NCI-H1092 (cell line): Measurements from ENCODE around the gene MCM5.
"Not testable (repeated sequence)": the region's sequence is repeated elsewhere in the genome, so short reads cannot be mapped to it uniquely, and the experiment has no call there.

Experiments used
- DNase-seq: peaks from one replicate; lab custom pipeline; 2025; lab: John Stamatoyannopoulos, UW

The MCM5 gene

DNA sequence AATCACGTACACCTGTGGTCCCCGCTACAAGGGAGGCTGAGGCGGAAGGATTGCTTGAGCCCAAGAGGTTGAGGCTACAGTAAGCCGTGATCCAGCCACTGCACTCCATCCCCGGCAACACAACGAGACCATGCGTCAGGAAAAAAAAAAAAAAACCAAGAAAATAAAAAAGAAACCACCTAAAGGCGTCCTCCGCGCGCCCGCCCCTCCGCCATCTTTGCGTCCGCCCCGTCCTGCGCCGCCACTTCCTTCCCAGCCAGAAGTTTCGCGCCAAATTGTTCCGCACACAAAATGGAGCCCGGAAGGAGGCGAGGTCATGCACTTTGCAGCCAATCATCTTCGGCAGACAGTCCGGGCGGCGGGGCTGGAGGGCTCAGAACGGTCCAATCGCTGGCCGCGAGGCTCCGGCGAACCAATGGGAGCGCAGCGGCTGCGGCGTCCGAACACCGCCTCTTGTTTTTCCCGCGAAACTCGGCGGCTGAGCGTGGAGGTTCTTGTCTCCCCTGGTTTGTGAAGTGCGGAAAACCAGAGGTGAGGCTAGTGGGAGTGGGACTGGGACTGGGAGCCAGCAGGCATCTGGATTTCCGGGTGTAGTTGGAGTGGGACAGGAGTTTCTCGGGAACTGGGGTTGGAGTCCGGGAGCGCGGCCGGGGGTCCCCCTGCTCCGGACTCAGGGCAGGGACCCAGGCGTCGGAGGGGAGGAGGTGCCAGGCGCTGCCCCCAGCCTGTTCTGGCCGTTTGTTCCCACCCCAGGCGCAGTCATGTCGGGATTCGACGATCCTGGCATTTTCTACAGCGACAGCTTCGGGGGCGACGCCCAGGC, at the start of gene MCM5:
MCM5 (plus strand) TSS at position 463 of the 823 bp plus-strand sequence; CDS start at position 762, 299 bp downstream.
- DNase-seq: peak; percentile 97

DNA sequence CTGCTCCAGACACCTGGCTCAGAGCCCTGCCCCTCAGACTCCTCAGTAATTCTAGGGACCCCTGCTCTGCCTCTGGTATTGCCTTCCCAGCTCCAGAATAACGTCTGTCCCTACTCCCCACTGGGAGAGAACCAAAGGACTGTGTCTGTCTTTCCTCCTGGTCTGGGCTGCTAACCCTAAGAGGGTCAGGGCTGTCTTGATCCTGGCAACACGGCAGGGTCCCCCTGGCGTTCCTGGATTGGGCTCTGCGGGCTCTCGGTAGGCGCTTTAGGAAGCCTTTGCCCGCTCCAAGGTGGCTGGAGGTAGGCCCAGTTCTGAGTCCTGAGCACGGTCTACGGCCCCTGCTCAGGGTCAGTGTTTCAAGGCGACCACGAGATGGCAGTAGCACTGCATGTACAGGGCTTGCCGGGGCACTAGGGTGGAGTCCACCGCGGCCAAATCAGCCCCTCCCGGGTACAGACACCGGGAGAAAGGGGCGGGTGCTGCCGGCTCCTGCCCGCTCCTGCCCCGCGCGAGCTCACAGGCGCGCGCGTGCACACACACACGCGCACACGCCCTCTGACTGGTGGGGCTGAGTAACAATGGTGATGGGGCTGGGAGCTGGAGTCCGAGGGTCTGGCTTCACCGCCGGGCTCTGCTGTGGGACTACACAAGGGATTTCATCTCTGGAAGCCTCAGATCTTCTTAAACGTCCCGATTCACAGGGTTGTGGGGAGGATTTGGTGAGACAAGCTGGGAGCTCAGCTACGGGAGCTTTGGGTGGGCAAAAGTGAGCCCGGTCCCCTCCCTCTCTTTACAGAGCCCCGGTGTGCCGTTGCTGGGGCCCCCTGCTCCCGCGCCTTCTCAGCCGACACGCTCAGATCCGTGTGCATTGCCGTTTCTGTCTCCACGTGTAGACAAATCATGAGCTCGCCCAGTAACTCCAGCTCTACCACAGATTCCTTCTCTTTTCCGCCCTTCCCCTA, 49.1 kb upstream of the MCM5 start:
- DNase-seq: peak; percentile 80

DNA sequence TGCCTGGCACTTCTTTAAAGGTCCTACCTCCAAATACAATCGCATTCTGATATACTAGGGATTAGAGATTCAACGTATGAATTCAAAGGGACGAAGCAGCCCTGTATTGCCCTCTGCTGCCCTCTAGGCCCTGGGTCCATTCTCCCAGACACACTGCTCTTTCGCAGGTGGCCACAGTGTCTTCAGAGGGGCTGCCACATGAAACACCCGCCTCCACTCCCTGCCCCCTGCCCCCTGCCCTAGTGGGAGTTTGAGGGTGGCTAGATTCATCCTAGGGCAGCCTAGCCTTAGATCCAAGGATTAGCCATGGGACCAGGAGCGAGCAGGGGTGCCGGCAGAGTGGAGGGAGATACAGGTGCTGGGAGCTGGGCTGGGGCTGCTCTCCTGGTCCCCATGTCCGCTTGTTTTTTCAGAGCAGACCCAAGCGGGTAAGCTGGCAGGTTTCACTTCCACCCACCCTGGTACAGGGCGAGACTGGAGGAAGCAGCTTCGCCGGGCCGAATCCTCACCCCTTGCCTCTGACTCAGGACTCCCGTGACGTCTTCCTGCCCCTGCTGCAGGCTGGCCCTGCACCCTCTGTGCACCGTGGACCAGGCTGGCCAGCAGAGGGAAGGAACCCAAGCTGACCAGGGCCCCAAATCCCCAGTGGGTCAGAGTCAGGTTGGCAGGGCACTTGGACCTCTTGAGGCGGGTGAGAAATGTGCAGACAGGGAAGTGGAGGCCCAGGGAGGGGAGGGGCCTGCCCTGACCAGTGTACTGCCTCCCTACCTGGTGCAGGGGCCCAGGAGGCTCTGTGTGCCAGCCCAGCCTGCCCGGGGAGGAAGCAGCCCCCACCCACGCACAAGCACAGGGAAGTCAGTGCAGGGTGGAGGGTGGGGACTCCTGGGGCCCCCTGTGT, 47.5 kb upstream of the MCM5 start:
- DNase-seq: no peak

DNA sequence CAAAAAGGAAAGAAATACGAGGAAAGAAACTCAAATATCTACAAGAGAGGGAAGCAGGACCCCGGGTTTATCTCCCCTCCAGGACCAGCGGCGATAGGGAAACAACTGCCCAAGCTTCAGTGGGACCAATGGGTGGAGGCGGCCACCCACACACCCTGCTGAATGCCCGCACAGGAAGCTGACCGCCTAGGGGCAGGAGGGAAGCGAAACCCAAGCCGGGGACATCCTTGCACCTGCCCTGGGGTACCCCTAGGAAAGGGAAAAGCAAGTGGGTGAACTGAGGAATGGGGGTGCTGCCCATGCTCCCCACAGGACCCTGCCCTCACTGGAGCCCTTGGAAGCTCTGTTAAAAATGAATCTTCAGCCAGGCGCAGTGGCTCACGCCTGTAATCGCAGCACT, 46.6 kb upstream of the MCM5 start:
- no peak for DNase-seq

DNA sequence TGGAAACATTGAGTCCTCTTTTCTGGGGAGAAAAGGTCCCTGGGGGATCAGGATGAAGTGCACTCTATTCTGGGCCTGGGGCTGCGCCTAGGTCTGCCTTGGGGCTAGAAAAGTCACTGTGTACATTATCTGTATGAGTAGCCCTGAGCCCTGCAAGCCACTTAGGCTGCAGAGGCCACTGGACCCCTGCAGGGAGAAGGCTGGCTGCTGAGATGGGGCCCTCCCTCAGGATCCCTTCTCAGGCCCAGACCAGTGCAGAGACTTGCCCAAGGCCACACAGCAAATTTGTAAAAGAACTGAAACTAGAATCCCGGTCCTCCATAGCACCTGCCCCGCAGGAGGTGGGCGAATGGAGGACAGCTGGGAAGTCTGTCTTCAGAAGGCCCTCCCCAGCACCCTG, 45.9 kb upstream of the MCM5 start:
- DNase-seq: no peak

DNA sequence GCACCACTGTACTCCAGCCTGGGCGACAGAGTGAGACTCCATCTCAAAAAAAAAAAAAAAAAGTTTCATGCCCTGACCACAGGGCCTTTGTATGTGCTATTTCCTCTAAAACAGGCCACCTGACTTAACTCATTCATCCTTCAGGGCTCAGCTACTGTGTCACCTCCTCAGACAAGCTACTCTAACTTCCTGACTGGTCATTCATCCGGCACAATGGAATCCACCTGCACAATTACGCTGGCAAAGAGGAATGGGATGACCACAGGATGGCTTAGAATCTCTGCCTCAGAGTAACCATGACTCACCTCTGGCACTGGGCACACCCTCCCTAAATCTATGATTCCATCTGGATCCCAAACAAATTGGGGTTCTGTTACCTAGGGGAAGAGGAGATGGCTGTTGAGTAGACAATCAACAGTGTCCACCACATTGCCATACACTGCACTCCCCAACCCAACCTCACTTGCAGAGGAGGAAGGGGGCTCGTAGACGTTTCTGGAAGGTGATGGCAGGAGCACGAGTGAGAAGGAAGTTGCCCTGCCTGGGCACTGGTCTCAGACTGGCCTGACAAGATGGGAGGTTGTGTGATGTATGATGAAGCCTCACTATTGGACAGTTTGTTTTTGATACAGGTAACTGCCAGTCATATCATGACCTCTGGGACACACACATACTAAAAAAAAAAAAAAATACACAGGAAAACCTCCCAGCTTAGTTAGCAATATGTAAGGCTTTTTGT, 41.9 kb upstream of the MCM5 start:
- no peak for DNase-seq

DNA sequence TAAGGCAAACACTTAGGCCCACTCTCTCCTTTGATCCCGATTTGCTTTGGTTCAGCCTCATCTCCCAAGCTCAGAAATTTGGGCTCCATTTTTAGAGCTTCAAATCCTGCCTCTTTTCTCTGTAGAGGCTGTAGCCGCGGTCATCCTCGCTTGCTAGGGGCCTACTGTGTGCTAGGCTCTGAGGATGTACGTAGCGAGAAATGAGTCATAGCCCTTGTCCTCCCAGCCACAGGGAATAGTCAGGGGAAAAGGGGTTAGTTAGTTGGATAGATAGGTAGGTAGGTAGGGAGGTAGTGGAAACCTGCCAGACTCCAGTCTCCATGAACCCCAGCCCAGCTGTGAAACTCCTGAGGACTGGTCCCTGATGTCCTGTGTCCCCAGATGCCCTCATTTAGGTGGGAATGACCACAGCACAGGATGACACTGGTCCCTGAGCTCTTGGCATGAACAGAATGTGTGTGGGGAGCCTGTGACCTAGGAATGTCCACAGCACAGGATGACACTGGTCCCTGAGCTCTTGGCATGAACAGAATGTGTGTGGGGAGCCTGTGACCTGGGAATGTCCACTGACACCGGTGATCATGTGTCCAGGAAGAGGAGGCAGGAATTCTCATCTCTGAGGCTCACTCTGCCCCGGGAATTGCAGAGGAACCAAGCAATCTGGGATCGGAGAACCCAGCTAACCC, 40.4 kb upstream of the MCM5 start:
- DNase-seq: no peak

DNA sequence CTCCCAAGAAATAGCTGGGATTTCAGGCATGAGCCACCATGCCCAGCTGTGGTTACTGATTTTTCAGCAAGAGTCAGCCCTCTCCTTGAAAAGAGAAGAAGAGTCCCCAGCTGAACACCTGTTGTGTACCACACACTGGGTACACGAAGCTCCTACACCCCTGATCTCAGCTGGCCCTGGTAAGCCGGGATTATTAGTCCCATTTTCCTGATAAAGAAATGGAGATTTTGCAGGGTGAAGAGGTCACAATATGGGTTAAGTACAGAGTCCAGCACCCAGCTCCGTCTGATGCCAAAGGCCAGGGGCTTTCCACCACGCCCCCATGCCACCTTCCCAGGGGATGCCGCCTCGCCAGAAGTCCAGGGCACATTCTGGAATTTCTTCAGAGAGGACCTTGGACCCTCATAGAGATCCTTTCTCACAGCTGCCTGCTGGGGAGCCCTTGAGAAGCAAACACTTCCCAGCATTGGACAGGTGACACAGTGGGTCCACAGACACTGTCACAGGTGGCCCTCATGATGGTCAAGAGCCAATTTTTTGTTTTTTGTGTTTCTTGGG, 38.9 kb upstream of the MCM5 start:
- DNase-seq: no peak

DNA sequence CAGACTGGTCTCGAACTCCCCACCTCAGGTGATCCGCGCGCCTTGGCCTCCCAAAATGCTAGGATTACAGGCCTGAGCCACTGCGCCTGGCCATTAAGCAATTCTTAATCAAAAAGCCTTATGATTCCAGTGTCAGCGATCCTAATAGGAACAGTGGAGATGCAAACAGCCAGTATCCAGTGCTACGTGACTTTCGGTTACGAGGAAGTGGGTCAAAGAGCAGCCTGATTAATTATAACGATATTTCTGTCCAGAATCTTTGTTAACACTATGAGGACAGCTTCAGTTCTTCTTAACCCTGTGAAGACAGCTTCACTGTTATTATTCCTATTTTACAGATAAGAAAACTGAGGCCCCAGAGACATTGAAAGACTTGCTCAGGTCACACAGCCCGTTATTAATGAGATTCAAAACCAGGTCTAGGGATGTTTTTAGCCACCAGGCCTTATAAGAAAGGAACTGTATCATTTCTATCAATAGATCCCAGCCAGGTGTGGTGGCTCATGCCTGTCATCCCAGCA, 36.3 kb upstream of the MCM5 start:
- no peak for DNase-seq

DNA sequence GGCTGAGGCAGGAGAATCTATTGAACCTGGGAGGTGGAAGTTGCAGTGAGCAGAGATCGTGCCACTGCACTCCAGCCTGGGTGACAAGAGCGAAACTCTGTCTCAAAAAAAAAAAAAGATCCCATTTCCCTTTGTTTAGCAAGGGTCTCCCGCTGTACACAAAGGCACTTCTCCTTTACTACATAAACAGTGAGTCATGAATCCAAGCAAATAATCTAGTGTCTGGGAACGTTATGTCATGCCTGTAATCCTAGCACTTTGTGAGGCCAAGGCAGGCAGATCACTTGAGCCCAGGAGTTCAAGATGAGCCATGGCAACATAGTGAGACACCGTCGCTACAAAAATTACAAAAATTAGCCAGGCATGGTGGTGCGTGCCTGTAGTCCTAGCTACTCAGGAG, 35.7 kb upstream of the MCM5 start:
- DNase-seq: not testable (repeated sequence)

DNA sequence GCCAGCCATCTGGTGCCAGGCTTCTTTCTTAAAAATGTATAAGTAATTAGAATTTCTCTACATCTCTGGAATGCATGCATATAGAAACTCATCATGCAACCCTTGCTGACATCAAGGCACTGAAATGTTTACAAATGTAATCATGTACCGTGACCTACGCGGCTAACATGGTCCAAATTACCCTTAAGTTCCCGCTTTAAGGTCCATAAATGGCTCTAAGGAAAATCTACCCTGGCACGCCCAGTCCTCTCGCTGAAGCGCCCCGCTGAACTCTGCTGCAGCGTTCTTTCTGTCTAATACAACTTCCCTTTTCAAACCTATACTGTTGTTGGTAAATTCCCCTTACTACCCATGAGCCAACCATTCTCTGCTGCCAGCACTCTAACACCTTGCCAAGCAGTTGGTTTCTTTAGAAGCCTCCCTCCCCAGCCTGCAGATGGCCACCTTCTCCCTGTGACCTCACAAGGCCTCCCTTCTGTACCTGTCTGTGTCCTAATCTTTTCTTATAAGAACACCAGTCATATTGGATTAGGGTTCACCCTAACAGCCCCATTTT, 32.5 kb upstream of the MCM5 start:
- DNase-seq: no peak

DNA sequence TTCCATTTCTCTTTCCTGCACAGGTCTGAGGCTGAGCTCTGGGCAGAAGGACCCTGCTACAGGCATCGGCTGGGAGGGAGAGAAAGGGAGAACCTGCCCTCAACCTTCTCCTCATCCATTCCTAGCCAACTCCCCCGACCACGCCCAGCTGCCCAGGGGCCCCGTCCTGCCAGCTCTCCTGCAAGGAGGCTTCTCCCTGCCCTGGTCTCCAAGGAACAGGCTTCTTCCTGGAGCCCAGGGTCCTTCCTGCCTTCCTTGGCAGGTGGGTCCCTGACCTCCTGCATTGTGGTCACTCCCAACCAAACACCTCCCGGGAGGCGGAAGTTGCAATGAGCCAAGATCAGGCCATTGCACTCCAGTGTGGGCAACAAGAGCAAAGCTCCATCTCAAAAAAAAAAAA, 31.6 kb upstream of the MCM5 start:
- DNase-seq: no peak

DNA sequence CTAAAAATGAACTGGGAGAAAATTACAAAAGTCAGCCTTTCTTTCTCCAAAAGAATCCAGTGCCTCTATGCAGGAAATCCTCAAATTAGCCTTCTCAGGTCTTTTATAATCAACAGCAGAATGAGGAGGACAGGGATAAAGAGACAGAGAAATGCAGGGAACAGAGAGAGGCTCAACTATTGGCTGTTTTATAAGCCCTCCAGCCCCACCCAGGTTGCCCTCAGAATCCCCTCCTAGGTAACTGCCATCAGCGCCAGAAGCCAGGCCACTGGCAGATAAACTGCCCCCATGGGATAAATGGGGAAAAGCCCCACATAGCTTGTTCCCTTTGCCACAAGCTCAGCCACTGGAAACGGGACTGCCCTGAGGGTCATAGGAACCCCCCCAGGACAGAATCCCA, 29.9 kb upstream of the MCM5 start:
- no peak for DNase-seq

DNA sequence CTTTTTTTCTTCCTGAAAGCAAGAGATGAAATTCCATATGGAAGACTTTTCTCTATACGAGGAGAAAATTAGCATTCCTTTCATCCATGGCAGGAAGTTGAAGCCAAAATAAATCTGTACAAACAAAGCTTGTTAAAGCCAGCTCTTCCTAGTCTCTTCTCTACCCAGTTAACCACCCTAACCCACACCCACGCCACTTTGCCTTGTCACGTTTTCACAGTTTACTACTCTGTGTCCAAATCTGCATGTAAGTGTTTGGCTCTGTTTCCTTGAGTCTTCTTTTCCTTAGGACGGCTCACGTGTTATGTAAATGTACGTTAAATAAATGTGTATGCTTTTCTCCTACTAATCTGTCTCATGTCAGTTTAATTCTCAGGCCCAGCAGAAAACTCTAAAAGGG, 26.2 kb upstream of the MCM5 start:
- no peak for DNase-seq

DNA sequence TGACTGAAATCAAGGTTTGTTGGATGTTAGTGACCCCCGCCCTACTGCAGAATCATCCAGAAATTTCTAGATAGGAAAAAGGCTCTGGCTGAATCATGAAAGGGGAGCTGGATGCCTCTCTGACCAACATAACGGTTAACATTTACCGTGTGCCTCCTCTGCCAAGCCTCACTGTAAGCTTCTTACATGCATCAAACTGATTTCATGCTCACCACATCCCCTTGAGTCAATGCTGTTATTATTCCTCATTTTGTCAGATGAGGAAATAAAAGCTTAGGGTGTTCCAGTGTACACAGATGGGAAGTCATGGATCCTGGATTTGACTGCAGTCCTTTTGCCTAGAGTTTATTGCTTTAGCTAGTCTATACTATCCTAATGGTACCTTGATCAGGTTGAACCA, 24.9 kb upstream of the MCM5 start:
- DNase-seq: no peak

DNA sequence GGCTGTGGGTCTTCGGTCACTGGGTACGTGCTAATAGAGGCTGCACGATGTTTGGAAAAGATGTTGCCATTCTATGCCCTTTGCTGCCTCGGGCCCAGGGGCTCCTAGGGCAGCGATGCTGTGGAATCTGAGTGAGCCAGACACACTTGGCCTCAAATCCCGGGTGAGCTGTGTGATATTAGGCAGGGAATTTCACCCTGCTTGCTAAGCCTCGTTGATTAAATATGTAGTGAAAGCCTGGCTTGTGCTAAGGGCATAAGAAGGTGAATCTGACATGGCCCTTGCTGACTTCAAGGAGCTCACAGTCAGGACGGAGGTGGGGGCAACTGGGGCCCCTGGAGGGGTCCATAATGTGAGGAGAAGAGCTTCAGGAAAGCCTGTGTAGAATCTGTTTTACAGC, 24.4 kb upstream of the MCM5 start:
- no peak for DNase-seq

DNA sequence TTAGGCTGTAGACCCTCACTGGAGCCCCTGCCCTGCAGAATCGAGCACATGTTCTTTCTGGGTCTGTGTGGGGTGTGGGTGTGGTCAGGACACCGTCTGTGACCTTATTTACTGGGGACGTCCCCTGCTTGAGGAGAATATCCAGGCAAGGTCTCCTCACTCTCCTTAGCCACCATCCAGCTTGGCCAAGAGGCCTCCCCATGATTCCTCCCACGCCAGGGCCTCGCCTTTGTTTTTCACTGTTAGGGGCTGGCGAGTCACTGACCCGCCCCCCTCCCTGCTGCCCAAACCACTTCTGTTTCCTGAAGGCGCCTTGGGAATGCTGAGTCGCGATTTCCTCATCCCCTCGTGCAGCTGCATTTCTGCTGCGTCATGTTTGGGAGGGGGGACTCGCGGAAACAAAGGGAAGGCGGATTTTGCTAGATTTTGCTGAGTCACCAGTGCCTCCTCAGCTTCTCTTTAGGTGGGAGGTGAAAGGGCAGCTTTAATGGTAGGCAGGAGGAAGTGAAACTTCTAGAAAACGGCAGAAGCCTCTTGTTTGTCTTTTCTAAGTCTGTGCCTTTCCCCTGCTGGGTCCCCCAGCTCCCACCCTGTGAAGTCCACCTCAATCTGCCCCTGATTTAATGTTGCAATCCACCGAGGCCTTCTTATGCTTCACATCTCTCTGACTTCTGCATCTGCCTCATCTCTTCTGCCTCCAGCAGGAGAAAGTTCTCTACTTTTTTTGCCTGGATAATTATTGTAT, 23.0 kb upstream of the MCM5 start:
- peak; percentile 23 for DNase-seq

DNA sequence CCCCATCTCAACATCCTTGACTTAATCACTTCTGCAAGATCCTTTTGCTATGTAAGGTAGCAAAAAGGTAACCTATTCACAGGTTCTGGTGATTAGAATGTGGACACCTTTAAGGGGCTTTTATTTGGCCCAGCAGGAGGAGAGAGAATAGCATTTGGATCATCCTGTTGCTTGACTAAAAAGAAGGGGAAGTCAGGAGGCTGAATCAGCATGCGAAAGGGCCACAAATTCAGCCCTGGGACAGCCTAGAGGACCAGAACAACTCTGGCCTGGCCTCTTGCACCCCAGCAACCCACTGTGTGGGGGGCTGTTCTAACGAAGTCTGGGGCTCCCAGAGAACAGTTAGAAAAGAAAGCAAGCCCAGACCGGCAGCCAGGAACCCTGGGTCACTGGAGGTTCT, 22.2 kb upstream of the MCM5 start:
- DNase-seq: no peak

DNA sequence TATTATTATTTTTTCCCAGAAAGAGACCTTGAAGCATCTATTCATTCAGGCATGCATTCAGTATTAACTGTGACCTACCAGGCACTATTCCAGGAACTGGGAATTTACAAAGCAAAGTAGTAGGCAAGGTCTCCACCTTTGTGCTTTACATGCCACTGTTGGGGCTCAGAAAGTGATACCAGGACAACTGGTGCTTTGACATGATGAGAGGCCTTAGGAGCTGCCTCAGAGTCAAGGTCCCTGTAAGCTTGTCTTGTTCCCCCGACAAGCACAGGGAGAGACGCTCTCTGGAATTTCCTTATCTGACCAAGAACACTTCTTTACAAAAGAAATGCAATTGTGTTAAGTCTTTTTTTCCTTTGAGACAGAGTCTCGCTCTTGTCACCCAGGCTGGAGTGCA, 21.3 kb upstream of the MCM5 start:
- no peak for DNase-seq
